Neutrophil (primary cell): ENCODE data around the gene BDH2.

Experiments used
- H3K27ac ChIP-seq: fragments of 200-600 bp; sonication (generic); 2 replicates; pipeline ENCODE4 v1.5.1; 2016; ENCODE audit warnings: mild to moderate bottlenecking, moderate library complexity
- H3K27me3 ChIP-seq: fragments of 200-600 bp; sonication (generic); 2 replicates; pipeline ENCODE4 v1.6.0; 2016; ENCODE audit warnings: mild to moderate bottlenecking
- H3K36me3 ChIP-seq: fragments of 200-600 bp; sonication (generic); 2 replicates; pipeline ENCODE4 v1.5.1; 2017
- H3K4me1 ChIP-seq, 2 experiments: fragments of 200-600 bp in 1 of 2; sonication (generic) in 1 of 2; 1 replicate in 1 of 2; 2 replicates in 1 of 2; pipeline versions ENCODE4 v1.5.1 to v1.6.1; 2013 to 2016; ENCODE audit warnings: low read depth in 1 of 2, low read length in 1 of 2, mild to moderate bottlenecking in 1 of 2, moderate library complexity in 1 of 2; ENCODE audit not compliant: control insufficient read depth in 1 of 2, insufficient read depth in 1 of 2
- H3K4me3 ChIP-seq, 2 experiments: fragments of 200-600 bp in 1 of 2; sonication (generic) in 1 of 2; 1 replicate in 1 of 2; 2 replicates in 1 of 2; pipeline ENCODE4 v1.5.1; 2013 to 2016; ENCODE audit warnings: low read depth in 1 of 2, low read length in 1 of 2, mild to moderate bottlenecking in 1 of 2, moderate library complexity in 1 of 2
- H3K9me3 ChIP-seq: fragments of 200-600 bp; sonication (generic); 2 replicates; pipeline ENCODE4 v1.5.1; 2016
- TF ChIP-seq, protein P1 (sequence below): fragments of 200-600 bp; sonication (generic); IDR thresholded peaks from 2 replicates; pipeline ENCODE4 v1.5.1; 2016; ENCODE audit warnings: antibody characterized with exemption

The BDH2 gene

GRCh38 chr4:103054030-103054429 lies 45.6 kb downstream of the BDH2 start:
- H3K27ac ChIP-seq, result no peak overlapping the region
- H3K4me3 ChIP-seq, result no peak overlapping the region
- TF ChIP-seq, protein P1, sequence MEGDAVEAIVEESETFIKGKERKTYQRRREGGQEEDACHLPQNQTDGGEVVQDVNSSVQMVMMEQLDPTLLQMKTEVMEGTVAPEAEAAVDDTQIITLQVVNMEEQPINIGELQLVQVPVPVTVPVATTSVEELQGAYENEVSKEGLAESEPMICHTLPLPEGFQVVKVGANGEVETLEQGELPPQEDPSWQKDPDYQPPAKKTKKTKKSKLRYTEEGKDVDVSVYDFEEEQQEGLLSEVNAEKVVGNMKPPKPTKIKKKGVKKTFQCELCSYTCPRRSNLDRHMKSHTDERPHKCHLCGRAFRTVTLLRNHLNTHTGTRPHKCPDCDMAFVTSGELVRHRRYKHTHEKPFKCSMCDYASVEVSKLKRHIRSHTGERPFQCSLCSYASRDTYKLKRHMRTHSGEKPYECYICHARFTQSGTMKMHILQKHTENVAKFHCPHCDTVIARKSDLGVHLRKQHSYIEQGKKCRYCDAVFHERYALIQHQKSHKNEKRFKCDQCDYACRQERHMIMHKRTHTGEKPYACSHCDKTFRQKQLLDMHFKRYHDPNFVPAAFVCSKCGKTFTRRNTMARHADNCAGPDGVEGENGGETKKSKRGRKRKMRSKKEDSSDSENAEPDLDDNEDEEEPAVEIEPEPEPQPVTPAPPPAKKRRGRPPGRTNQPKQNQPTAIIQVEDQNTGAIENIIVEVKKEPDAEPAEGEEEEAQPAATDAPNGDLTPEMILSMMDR, result no peak
- H3K27me3 ChIP-seq, result no peaks in the 10 kb centered on the region
- H3K4me1 ChIP-seq, result no peaks in the 10 kb centered on the region
- H3K36me3 ChIP-seq, result no peaks in the 10 kb centered on the region
- H3K9me3 ChIP-seq, result no peaks in the 10 kb centered on the region

DNA sequence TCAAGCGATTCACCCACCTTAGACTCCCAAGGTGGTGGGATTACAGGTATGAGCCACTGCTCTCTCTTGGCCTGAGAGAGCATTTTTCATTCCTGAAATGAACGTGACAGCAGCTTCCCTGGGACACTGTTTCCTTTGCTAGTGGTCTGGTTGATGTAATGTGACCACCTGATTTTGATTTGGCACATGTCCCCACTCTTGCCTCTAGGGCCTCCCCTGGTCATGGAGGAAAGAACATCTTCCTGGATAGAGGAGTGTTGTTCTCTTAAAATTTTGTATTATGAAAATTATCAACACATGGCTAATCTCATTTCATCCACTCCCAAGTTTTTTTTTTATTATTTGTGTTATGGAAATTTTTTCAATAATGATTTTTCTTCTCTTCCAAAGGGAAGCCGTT lies 46.9 kb downstream of the BDH2 start:
- TF ChIP-seq, protein P1, result no peak
- Histone ChIP-seq H3K27me3 (no peaks in the 10 kb centered on the region), H3K27ac (no peak overlapping the region), H3K4me3 (no peak overlapping the region), H3K9me3 (no peaks in the 10 kb centered on the region), H3K36me3 (no peaks in the 10 kb centered on the region), H3K4me1 (no peaks in the 10 kb centered on the region)

DNA sequence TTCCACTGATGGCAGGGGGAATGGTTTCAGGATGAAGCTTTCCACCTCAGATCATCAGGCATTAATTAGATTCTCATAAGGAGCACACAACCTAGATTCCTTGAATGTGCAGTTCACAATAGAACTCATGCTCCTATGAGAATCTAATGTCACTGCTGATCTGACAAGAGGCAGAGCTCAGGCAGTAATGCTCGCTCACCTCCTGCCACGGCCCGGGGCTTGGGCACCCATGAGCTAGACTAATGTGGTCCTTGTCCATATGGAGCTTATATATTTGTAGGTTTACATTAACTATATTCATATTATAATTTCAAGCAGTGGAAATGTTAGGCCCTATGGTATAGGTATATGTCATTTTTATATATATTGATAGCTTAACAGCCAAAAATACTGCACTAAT lies 47.5 kb downstream of the BDH2 start:
- no peaks in the 10 kb centered on the region for H3K9me3 ChIP-seq
- no peak overlapping the region for H3K27ac ChIP-seq
- no peaks in the 10 kb centered on the region for H3K4me1 ChIP-seq
- TF ChIP-seq, protein P1, result no peak
- no peaks in the 10 kb centered on the region for H3K36me3 ChIP-seq
- no peak overlapping the region for H3K4me3 ChIP-seq
- H3K27me3 ChIP-seq, result no peaks in the 10 kb centered on the region

DNA sequence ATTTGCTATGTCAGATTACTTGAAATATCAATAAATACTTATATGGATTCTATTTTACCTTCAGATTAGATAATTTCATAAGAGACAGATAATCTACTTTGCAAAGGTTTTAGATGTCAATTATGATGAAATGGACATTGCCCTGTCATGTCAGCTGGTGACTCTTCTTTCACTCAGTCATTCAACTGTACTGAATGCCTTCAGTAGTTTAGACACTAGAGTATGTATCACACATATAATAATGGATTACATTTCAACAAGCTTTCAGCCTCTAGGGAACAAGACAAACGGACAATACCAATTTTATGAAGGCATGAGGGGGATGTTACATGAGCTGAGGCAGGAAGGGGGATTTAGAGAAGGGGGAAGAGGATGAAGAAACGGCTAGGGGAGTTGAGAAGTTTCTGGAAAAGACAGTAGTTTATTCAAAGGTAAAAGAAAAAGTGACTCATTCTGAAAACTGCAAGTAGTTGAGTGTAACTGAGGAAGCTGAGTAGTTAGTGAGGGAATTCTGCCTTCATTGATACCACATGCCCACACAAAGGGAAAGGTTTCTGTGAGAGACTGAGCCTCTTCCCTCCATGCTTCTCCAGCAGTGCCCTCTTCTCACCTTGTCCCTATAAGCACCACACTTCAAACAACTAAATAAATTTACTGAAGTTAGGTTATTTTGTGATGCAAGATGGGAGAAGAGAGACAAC lies 48.7 kb downstream of the BDH2 start:
- H3K36me3 ChIP-seq, result no peaks in the 10 kb centered on the region
- H3K27ac ChIP-seq, result no peak overlapping the region
- no peaks in the 10 kb centered on the region for H3K4me1 ChIP-seq
- H3K4me3 ChIP-seq, result no peak overlapping the region
- TF ChIP-seq, protein P1, result no peak
- no peaks in the 10 kb centered on the region for H3K9me3 ChIP-seq
- H3K27me3 ChIP-seq, result no peaks in the 10 kb centered on the region

- Histone ChIP-seq H3K36me3 (no peaks in the 10 kb centered on the region), H3K27ac (no peak overlapping the region), H3K27me3 (no peaks in the 10 kb centered on the region), H3K4me1 (no peaks in the 10 kb centered on the region), H3K9me3 (no peaks in the 10 kb centered on the region), H3K4me3 (no peak overlapping the region)
- TF ChIP-seq, protein P1, result peak; percentile 40
Measured at GRCh38 chr4:103046416-103047290, 53.0 kb downstream of the BDH2 start.
